Activated T-cell treated with anti-CD3 and anti-CD28 coated beads, Interleukin-2, amount 50 U/mL, for 72 hours (primary cell): ENCODE data around the gene FARP2. TPM values are rescaled to one million over a fixed set of nuclear protein-coding genes. Genes with fewer than 3 reads are reported as not detected.
A peak's percentile ranks its signal among the peaks of the same experiment; 100 is the strongest.
"Not testable (repeated sequence)": the region's sequence is repeated elsewhere in the genome, so short reads cannot be mapped to it uniquely, and the experiment has no call there.

Experiments used
- ATAC-seq, 2 donors: fragments of 150-1000 bp; cut with Tn5 transposase; replicated peaks in 1 of 2; 2 replicates each; pipeline ENCODE4 v1.10.0; 2021; ENCODE audit warnings: moderate library complexity in 2 of 2, mild to moderate bottlenecking in 1 of 2
- DNase-seq, 2 donors: peaks; one replicate each; pipeline ENCODE4 v3.0.0; 2021 to 2022; ENCODE audit warnings: mixed read lengths in 1 of 2
- H3K27ac Mint-ChIP-seq: one replicate; pipeline ENCODE4 v1.8.0; 2022; ENCODE audit warnings: mild to moderate bottlenecking, moderate library complexity, mixed read lengths
- H3K27me3 Mint-ChIP-seq: one replicate; pipeline ENCODE4 v1.8.0; 2022; ENCODE audit warnings: low read depth, mixed read lengths
- H3K36me3 Mint-ChIP-seq, 2 donors: one replicate each; pipeline ENCODE4 v1.8.0; 2022; ENCODE audit warnings: mixed read lengths in 2 of 2, mild to moderate bottlenecking in 1 of 2; ENCODE audit not compliant: insufficient read depth in 2 of 2
- H3K4me1 Mint-ChIP-seq: one replicate; pipeline ENCODE4 v1.8.0; 2022; ENCODE audit warnings: low read depth, mixed read lengths
- H3K4me3 Mint-ChIP-seq, 2 donors: one replicate each; pipeline ENCODE4 v1.8.0; 2022; ENCODE audit warnings: mild to moderate bottlenecking in 2 of 2, mixed read lengths in 2 of 2, moderate library complexity in 2 of 2
- H3K9me3 Mint-ChIP-seq, 2 donors: one replicate each; pipeline ENCODE4 v1.8.0; 2022; ENCODE audit warnings: mixed read lengths in 2 of 2
- total RNA-seq, 2 donors: library from RNA; stranded (reverse); gene quantifications; one replicate each; pipeline ENCODE4 v1.2.3, GENCODE V29; 2022

Gene FARP2
- total RNA-seq, 2 donors from 2014 or later, result 30.2 to 30.8 TPM

DNA sequence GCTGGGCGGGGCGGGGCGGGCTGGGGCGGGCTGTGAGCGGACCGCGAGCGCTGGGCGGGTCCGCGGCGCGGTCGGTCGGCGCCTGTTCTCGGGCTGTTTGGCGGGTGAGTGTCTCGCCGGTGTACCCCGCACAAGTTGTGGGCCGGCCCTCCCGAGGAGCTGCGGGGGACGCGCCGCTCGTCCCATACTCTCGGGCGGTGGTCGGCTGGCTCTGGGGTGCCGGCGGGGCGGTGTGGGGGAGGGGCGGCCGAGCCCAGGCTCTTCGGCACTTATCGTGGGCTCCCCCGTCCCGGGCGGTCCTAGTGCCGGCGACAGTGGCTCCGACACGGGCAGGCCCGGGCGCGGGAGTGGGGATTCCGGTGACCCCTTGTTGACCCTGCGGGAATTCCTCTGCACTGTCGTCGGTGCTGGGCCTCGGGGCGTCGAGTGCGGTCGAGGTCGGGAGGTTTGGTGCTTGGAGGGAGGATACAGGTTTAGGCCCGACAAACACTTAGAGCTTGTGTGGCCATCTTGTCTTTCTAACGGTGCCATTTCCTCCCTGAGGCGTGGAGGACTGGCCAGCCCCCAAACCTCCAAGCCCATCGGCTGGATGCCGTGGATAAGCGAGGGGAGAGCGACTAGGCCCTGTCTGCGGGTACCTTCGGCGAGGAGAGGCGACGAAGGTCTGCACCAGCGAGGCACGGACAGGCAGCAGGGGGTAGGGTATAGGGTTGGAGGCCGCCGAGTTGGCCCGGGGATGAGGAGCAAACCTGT lies 40.0 kb upstream of the FARP2 start, which contains the start of gene SEPTIN2:
Gene SEPTIN2 (plus strand): TSS at position 47 of the 753 bp plus-strand sequence. CDS start 8,308 bp downstream, outside the sequence.
- peak in 1 of 2 donors; percentile 78 for DNase-seq
- H3K4me3 Mint-ChIP-seq, result peak within 1 kb of the TSS; percentile 90 to 99
- no peaks in the 10 kb centered on the region for H3K9me3 Mint-ChIP-seq
- peaks cover 76% of the 10 kb centered on the region for H3K4me1 Mint-ChIP-seq
- ATAC-seq, result peak; percentile 44 to 46
- H3K27ac Mint-ChIP-seq, result peak within 1 kb of the TSS; percentile 96
- no peaks in the 10 kb centered on the region for H3K27me3 Mint-ChIP-seq
- peaks cover 5 to 25% of the 10 kb centered on the region in 2 donors for H3K36me3 Mint-ChIP-seq

DNA sequence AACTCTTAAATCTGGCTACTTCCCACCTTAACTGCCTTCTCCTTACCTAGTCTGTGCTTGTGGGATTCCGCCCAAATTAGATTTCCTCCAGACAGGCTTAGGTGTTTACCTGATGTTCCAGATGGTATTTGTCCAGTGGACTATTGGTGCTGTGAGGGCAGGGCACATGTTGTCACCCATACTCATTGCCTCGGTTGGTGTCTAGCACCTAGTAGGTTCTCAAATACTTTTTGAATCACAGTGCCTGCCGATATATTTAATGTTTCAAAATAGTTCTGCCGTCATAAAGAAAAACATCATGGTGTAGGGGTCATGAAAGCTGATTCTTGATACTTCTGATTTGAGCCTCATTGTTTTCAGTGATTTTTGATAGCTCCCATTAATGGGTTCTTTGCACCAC lies 39.3 kb upstream of the FARP2 start:
- Mint-ChIP-seq H3K4me3 (peak overlapping the region; percentile 90 to 99), H3K27ac (peak overlapping the region; percentile 83), H3K9me3 (no peaks in the 10 kb centered on the region), H3K27me3 (no peaks in the 10 kb centered on the region), H3K36me3 (peaks cover 5 to 31% of the 10 kb centered on the region in 2 donors), H3K4me1 (peaks cover 76% of the 10 kb centered on the region)
- no peak for ATAC-seq
- no peak for DNase-seq

- no peaks in the 10 kb centered on the region for H3K27me3 Mint-ChIP-seq
- no peak for ATAC-seq
- DNase-seq, result no peak
- H3K9me3 Mint-ChIP-seq, result no peaks in the 10 kb centered on the region
- peak overlapping the region; percentile 90 to 99 for H3K4me3 Mint-ChIP-seq
- H3K27ac Mint-ChIP-seq, result peak overlapping the region; percentile 83
- peaks cover 75% of the 10 kb centered on the region for H3K4me1 Mint-ChIP-seq
- H3K36me3 Mint-ChIP-seq, result peaks cover 5 to 31% of the 10 kb centered on the region in 2 donors
Observed at GRCh38 chr2:241317391-241317790, 38.7 kb upstream of the FARP2 start.

GRCh38 chr2:241318830-241319229 lies 37.3 kb upstream of the FARP2 start:
- not testable (repeated sequence) for H3K9me3 Mint-ChIP-seq, DNase-seq, H3K27me3 Mint-ChIP-seq, ATAC-seq
- H3K4me1 Mint-ChIP-seq, result peaks cover 70% of the 10 kb centered on the region
- H3K27ac Mint-ChIP-seq, result peak overlapping the region; percentile 31
- peak overlapping the region; percentile 68 to 99 for H3K4me3 Mint-ChIP-seq
- H3K36me3 Mint-ChIP-seq, result peaks cover 6 to 32% of the 10 kb centered on the region in 2 donors

GRCh38 chr2:241320394-241320793 lies 35.7 kb upstream of the FARP2 start:
- Mint-ChIP-seq H3K36me3 (peaks cover 8 to 43% of the 10 kb centered on the region in 2 donors), H3K27ac (peak overlapping the region; percentile 82), H3K4me1 (peaks cover 73% of the 10 kb centered on the region), H3K27me3 (no peaks in the 10 kb centered on the region), H3K9me3 (no peaks in the 10 kb centered on the region), H3K4me3 (peak overlapping the region; percentile 7 to 70)
- no peak for ATAC-seq
- DNase-seq, result no peak

- peak overlapping the region; percentile 82 for H3K27ac Mint-ChIP-seq
- no peaks in the 10 kb centered on the region for H3K27me3 Mint-ChIP-seq
- peaks cover 8 to 46% of the 10 kb centered on the region in 2 donors for H3K36me3 Mint-ChIP-seq
- H3K4me3 Mint-ChIP-seq, result peak overlapping the region; percentile 11 to 70
- H3K9me3 Mint-ChIP-seq, result no peaks in the 10 kb centered on the region
- H3K4me1 Mint-ChIP-seq, result peaks cover 73% of the 10 kb centered on the region
- DNase-seq (no peak), ATAC-seq (no peak)
Observed at GRCh38 chr2:241321033-241321432, 35.1 kb upstream of the FARP2 start.

GRCh38 chr2:241321886-241322285 lies 34.2 kb upstream of the FARP2 start:
- H3K36me3 Mint-ChIP-seq, result peaks cover 6 to 48% of the 10 kb centered on the region in 2 donors
- no peak for DNase-seq
- peak overlapping the region; percentile 82 for H3K27ac Mint-ChIP-seq
- H3K9me3 Mint-ChIP-seq, result no peaks in the 10 kb centered on the region
- no peak overlapping the region for H3K4me3 Mint-ChIP-seq
- no peaks in the 10 kb centered on the region for H3K27me3 Mint-ChIP-seq
- no peak for ATAC-seq
- H3K4me1 Mint-ChIP-seq, result peaks cover 71% of the 10 kb centered on the region

- ATAC-seq, result no peak
- peaks cover 52% of the 10 kb centered on the region for H3K4me1 Mint-ChIP-seq
- no peaks in the 10 kb centered on the region for H3K27me3 Mint-ChIP-seq
- no peaks in the 10 kb centered on the region for H3K9me3 Mint-ChIP-seq
- DNase-seq, result no peak
- H3K4me3 Mint-ChIP-seq, result no peak overlapping the region
- peak overlapping the region; percentile 33 for H3K27ac Mint-ChIP-seq
- H3K36me3 Mint-ChIP-seq, result peaks cover 8 to 42% of the 10 kb centered on the region in 2 donors
Observed at GRCh38 chr2:241323778-241324177, 32.3 kb upstream of the FARP2 start.

- peaks cover 10 to 43% of the 10 kb centered on the region in 2 donors for H3K36me3 Mint-ChIP-seq
- H3K27me3 Mint-ChIP-seq, result no peaks in the 10 kb centered on the region
- H3K4me3 Mint-ChIP-seq, result no peak overlapping the region
- peaks cover 42% of the 10 kb centered on the region for H3K4me1 Mint-ChIP-seq
- ATAC-seq (no peak), DNase-seq (no peak)
- no peaks in the 10 kb centered on the region for H3K9me3 Mint-ChIP-seq
- peak overlapping the region; percentile 44 for H3K27ac Mint-ChIP-seq
Observed at GRCh38 chr2:241324775-241325174, 31.3 kb upstream of the FARP2 start.

DNA sequence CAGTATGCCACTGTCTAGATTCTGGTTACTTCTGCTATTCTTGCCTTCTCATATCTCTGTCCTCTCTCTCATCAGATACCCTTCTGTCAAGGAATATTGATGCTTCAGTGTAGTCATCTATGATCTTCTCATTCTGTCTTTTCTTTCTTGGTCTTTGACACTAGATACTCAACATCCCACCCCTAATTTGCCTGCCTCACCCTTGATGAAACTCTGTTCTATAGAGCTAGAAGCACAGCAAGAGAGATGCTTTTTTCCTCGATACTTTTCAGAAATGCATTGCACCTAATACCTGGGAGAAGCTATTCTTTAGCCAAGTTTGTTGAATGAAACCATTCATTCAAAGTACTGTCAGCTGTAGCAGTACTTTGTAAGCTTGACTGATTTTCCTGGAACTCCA lies 30.8 kb upstream of the FARP2 start:
- no peak for DNase-seq
- no peak overlapping the region for H3K27ac Mint-ChIP-seq
- no peaks in the 10 kb centered on the region for H3K9me3 Mint-ChIP-seq
- no peaks in the 10 kb centered on the region for H3K27me3 Mint-ChIP-seq
- no peak overlapping the region for H3K4me3 Mint-ChIP-seq
- no peak for ATAC-seq
- peaks cover 37% of the 10 kb centered on the region for H3K4me1 Mint-ChIP-seq
- H3K36me3 Mint-ChIP-seq, result peaks cover 8 to 39% of the 10 kb centered on the region in 2 donors

- Mint-ChIP-seq H3K4me1 (peaks cover 2% of the 10 kb centered on the region), H3K9me3 (no peaks in the 10 kb centered on the region), H3K27ac (peak overlapping the region; percentile 20), H3K36me3 (peaks cover 7 to 24% of the 10 kb centered on the region in 2 donors), H3K27me3 (no peaks in the 10 kb centered on the region), H3K4me3 (no peak overlapping the region)
- ATAC-seq, result no peak
- DNase-seq, result no peak
Observed at GRCh38 chr2:241329669-241330615, 26.1 kb upstream of the FARP2 start.

- Mint-ChIP-seq H3K27me3 (no peaks in the 10 kb centered on the region), H3K4me1 (peaks cover 9% of the 10 kb centered on the region), H3K4me3 (no peak overlapping the region), H3K36me3 (peaks cover 4 to 22% of the 10 kb centered on the region in 2 donors), H3K27ac (no peak overlapping the region), H3K9me3 (no peaks in the 10 kb centered on the region)
- ATAC-seq (no peak), DNase-seq (no peak)
Observed at GRCh38 chr2:241330616-241330981, 25.5 kb upstream of the FARP2 start.

DNA sequence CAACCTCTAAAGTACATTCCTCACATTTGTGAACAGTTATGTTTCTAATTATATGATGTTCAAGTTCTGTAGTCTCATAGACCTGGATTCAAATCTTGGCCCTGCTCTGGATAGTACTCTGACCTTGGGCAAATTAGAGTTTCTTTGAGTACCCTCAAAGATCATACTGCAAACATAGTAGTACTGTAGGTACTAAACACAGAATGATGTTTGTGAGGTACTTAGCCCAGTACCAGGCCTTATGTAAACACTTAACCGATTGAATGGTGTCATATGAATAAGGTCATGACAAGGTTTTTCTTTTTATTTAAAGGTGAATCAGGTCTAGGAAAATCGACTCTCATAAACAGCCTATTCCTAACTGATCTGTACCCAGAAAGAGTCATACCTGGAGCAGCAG lies 21.3 kb upstream of the FARP2 start:
- Mint-ChIP-seq H3K9me3 (no peaks in the 10 kb centered on the region), H3K4me1 (peaks cover 29% of the 10 kb centered on the region), H3K36me3 (peaks cover 7 to 22% of the 10 kb centered on the region in 2 donors), H3K27me3 (no peaks in the 10 kb centered on the region), H3K27ac (no peak overlapping the region), H3K4me3 (no peak overlapping the region)
- DNase-seq (no peak), ATAC-seq (no peak)
